GM12878 (cell line): Measurements from ENCODE around the gene DPYSL4. TPM values are rescaled to one million over a fixed set of nuclear protein-coding genes. Genes with fewer than 3 reads are reported as not detected.

Experiments
- ATAC-seq: fragments of 200-7000 bp; cut with Tn5 transposase; 3 replicates; pipeline ENCODE4 v1.9.1; 2020; ENCODE audit warnings: mild to moderate bottlenecking, moderate library complexity
- BruUV-seq: library from RNA; stranded (reverse); fragments of 400-500 nt; replicated peaks from 2 replicates; lab custom pipeline; 2021; lab: Mats Ljungman, UMichigan
- CTCF ChIA-PET: fragments of 300-600 bp; sonication (Branson Sonifier 250); formaldehyde crosslinking; extraction: SDS; loops from one replicate; lab custom pipeline; 2021; ENCODE audit warnings: inconsistent platforms; lab: Yijun Ruan, JAX
- POLR2A ChIA-PET: fragments of 350-600 bp; formaldehyde crosslinking; extraction: SDS; loops from one replicate; lab custom pipeline; 2021; ENCODE audit warnings: inconsistent platforms; lab: Charles Lee
- RAD21 ChIA-PET: fragments of 300-600 bp; sonication (Branson Sonifier 250); formaldehyde crosslinking; loops from one replicate; lab custom pipeline; 2023; ENCODE audit warnings: antibody characterized with exemption; ENCODE audit not compliant: unreplicated experiment; lab: Charles Lee
- SMC1A ChIA-PET: fragments of 300-600 bp; sonication (Branson Sonifier 250); formaldehyde crosslinking; loops from one replicate; lab custom pipeline; 2023; ENCODE audit not compliant: unreplicated experiment, uncharacterized antibody; lab: Charles Lee
- DNase-seq: peaks from one replicate; pipeline ENCODE4 v3.0.0-alpha.2; 2011; ENCODE audit warnings: low read depth, low spot score
- FAIRE-seq: peaks from 3 replicates; lab custom pipeline; 2011; peaks lifted over from hg19 to GRCh38; lab: Jason Lieb, UNC
- H2AFZ ChIP-seq: 2 replicates; pipeline ENCODE4 v1.6.0; 2011; ENCODE audit warnings: low read depth, low read length, control low read depth; ENCODE audit not compliant: control insufficient read depth
- H3K27ac ChIP-seq: 2 replicates; pipeline ENCODE4 v1.5.1; 2011; ENCODE audit warnings: control low read depth; ENCODE audit not compliant: control insufficient read depth, insufficient read depth
- H3K27me3 ChIP-seq, 2 experiments: replicated peaks in 1 of 2; 2 replicates each; pipeline versions ENCODE4 v1.6.0 to v1.6.1; 2011; ENCODE audit warnings: low read length in 1 of 2; ENCODE audit not compliant: control insufficient read depth in 2 of 2, insufficient read depth in 2 of 2
- H3K36me3 ChIP-seq, 2 experiments: 2 replicates each; pipeline ENCODE4 v1.5.1; 2011; ENCODE audit warnings: low read length in 1 of 2; ENCODE audit not compliant: control insufficient read depth in 2 of 2, insufficient read depth in 2 of 2
- H3K4me1 ChIP-seq: 2 replicates; pipeline ENCODE4 v1.6.1; 2011; ENCODE audit warnings: mild to moderate bottlenecking, low read length, moderate library complexity, mixed read lengths; ENCODE audit not compliant: control insufficient read depth, insufficient read depth
- H3K4me2 ChIP-seq: 2 replicates; pipeline ENCODE4 v1.6.0; 2011; ENCODE audit warnings: control low read depth; ENCODE audit not compliant: control insufficient read depth, insufficient read depth
- H3K4me3 ChIP-seq: fragments of 200-600 bp; sonication (generic); 2 replicates; pipeline ENCODE4 v1.5.1; 2016
- H3K79me2 ChIP-seq: 2 replicates; pipeline ENCODE4 v1.6.0; 2011; ENCODE audit warnings: low read length; ENCODE audit not compliant: control insufficient read depth, insufficient read depth
- H3K9ac ChIP-seq: 2 replicates; pipeline ENCODE4 v1.8.0; 2011; ENCODE audit warnings: low read length, control low read depth, mixed read lengths; ENCODE audit not compliant: control insufficient read depth, insufficient read depth
- H3K9me3 ChIP-seq: replicated peaks from 3 replicates; pipeline ENCODE4 v1.5.1; 2011; ENCODE audit warnings: mild to moderate bottlenecking, low read length; ENCODE audit not compliant: control insufficient read depth, insufficient read depth
- H4K20me1 ChIP-seq: 2 replicates; pipeline ENCODE4 v1.6.0; 2011; ENCODE audit not compliant: control insufficient read depth, insufficient read depth
- CREB1 ChIP-seq: IDR thresholded peaks from 2 replicates; pipeline ENCODE4 v1.6.1; 2012; ENCODE audit warnings: low read depth, mild to moderate bottlenecking, inconsistent platforms
- FOXK2 ChIP-seq: fragments of 450-650 bp; IDR thresholded peaks from 2 replicates; pipeline ENCODE4 v1.6.1; 2017; ENCODE audit warnings: mild to moderate bottlenecking, moderate library complexity
- PAX8 ChIP-seq: fragments of 450-650 bp; IDR thresholded peaks from 2 replicates; pipeline ENCODE4 v1.6.1; 2017; ENCODE audit warnings: mild to moderate bottlenecking, moderate library complexity
- RB1 ChIP-seq: fragments of 450-650 bp; formaldehyde crosslinking; IDR thresholded peaks from 2 replicates; pipeline ENCODE4 v1.6.1; 2017; ENCODE audit warnings: mild to moderate bottlenecking, borderline replicate concordance
- RELA ChIP-seq: fragments of 450-650 bp; IDR thresholded peaks from 2 replicates; pipeline ENCODE4 v1.8.0; 2014; ENCODE audit warnings: borderline replicate concordance; ENCODE audit not compliant: partially characterized antibody
- SREBF1 ChIP-seq: IDR thresholded peaks from 2 replicates; pipeline ENCODE4 v1.6.1; 2012; ENCODE audit warnings: mild to moderate bottlenecking, low read length
- WGBS: methylation state at CpG from one replicate; pipeline ENCODE4 v1.1.6; 2016; ENCODE audit warnings: low lambda C conversion rate; ENCODE audit not compliant: insufficient replicate concordance, insufficient coverage; ENCODE audit errors: missing lambda C conversion rate; 5-methylcytosine and 5-hydroxymethylcytosine counted together
- in situ Hi-C: fragments of 300-500 bp; cut with MboI; formaldehyde crosslinking; loops from 9 replicates; pipeline ENCODE4 v1.14.3; 2018; ENCODE audit warnings: mixed read lengths
- intact Hi-C: fragments of 100-400 bp; cut with micrococcal nuclease; formaldehyde crosslinking; loops from one replicate; pipeline ENCODE4 v1.14.2; 2022; ENCODE audit not compliant: unreplicated experiment
- polyA plus RNA-seq, 11 experiments: library from polyadenylated mRNA; depleted of rRNA in 4 of 11; unstranded in 6 of 11; stranded (reverse) in 5 of 11; fragments of >200 nt; fragmentation: Nextera tagmentation in 4 of 11; fragmentation: Illumina TruSeq in 1 of 11; extraction: Ambion mirVana in 4 of 11; extraction: Trizol in 1 of 11; gene quantifications; 1 replicate in 1 of 11; 2 replicates in 10 of 11; pipeline versions ENCODE4 v1.2.1 to v1.2.3, GENCODE V29; 2011 to 2016; ENCODE audit warnings: inconsistent platforms in 2 of 11, missing spikeins in 2 of 11, low read depth in 1 of 11
- total RNA-seq, 4 experiments: library from RNA; depleted of rRNA in 3 of 4; stranded (reverse); fragments of >200 nt in 3 of 4; fragmentation: Illumina TruSeq in 1 of 4; extraction: Trizol in 1 of 4; gene quantifications; 2 replicates each; pipeline versions ENCODE4 v1.2.1 to v1.2.3, GENCODE V29; 2013 to 2021
- TF ChIP-seq, protein P1 (sequence below): fragments of 450-650 bp; IDR thresholded peaks from 2 replicates; pipeline ENCODE4 v1.6.1; 2018; ENCODE audit warnings: borderline replicate concordance, mild to moderate bottlenecking; ENCODE audit not compliant: partially characterized antibody
- TF ChIP-seq, protein P2 (sequence below): fragments of 450-650 bp; IDR thresholded peaks from 2 replicates; pipeline ENCODE4 v1.6.1; 2018; ENCODE audit warnings: mild to moderate bottlenecking, low read depth, moderate library complexity; ENCODE audit not compliant: partially characterized antibody
- TF ChIP-seq, protein P3 (sequence below): fragments of 450-650 bp; formaldehyde crosslinking; IDR thresholded peaks from 2 replicates; pipeline ENCODE4 v1.5.0; 2022; ENCODE audit warnings: mild to moderate bottlenecking, missing genetic modification characterization
- TF ChIP-seq, protein P4 (sequence below): fragments of 450-650 bp; IDR thresholded peaks from 2 replicates; pipeline ENCODE4 v1.6.1; 2014; ENCODE audit warnings: mild to moderate bottlenecking

DPYSL4 gene
- total and polyA plus RNA-seq, 10 of the 15 experiments (the other 5 are each of a cell fraction or from before 2014, with no cell fraction given), result 0.10 to 0.21 TPM; not detected in 8

DNA sequence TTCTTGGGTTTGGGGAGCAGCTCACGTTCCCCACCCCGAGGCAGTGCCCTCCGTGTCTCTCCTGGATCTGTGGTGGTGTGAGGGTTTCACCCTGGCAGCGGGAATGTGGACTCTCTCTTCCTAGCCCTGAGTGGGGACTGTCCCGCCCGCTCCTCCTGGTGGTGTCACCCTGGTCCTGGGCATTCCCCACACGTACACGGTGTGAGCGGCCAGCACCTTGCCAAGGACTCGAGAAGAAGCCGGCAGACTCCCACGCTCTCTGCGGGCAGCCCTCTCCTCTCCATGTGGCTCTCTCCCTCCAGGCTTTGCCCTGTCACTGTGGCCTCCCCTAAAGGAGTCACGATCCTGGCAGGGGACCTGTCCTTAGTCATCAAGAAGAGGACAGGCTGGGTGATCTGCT lies 24.0 kb downstream of the DPYSL4 start (continued):
- TF ChIP-seq, protein P1, sequence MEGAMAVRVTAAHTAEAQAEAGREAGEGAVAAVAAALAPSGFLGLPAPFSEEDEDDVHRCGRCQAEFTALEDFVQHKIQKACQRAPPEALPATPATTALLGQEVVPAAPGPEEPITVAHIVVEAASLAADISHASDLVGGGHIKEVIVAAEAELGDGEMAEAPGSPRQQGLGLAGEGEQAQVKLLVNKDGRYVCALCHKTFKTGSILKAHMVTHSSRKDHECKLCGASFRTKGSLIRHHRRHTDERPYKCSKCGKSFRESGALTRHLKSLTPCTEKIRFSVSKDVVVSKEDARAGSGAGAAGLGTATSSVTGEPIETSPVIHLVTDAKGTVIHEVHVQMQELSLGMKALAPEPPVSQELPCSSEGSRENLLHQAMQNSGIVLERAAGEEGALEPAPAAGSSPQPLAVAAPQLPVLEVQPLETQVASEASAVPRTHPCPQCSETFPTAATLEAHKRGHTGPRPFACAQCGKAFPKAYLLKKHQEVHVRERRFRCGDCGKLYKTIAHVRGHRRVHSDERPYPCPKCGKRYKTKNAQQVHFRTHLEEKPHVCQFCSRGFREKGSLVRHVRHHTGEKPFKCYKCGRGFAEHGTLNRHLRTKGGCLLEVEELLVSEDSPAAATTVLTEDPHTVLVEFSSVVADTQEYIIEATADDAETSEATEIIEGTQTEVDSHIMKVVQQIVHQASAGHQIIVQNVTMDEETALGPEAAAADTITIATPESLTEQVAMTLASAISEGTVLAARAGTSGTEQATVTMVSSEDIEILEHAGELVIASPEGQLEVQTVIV, result no peak
- TF ChIP-seq SREBF1, result no peak
- TF ChIP-seq, all 136 proteins: peak for 0

DNA sequence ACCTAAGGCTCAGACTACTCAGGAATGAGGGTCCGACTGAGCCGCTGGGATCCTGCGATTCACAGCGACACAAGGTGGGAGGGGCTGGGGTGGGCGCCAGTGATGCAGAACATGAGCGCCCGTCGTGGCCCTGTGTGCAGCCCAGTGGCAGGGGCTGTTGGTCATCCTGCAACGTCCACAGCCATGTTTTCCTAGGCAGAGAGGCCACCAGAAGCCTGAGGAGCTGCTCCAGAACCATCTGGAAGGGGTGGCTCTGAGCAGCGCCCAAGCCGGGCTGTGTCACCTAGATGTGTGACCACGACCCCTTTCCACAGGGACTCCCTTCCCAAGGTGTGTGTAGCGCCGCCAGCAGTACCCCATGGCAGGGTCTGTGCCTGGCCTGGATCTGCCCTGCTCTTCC lies 24.5 kb downstream of the DPYSL4 start:
- 71% methylated on average over 14 of the region's 14 CpGs for WGBS
- ATAC-seq (no peak), FAIRE-seq (no peak), DNase-seq (no peak)
- no peaks in the 10 kb centered on the region for H3K36me3 ChIP-seq
- H3K9me3 ChIP-seq, result no peaks in the 10 kb centered on the region; the same call in 2 of the 3 replicates
- H3K4me2 ChIP-seq, result no peak overlapping the region
- H2AFZ ChIP-seq, result no peak overlapping the region
- POLR2A ChIA-PET, result no interaction called here
- no peak overlapping the region for H3K9ac ChIP-seq
- H4K20me1 ChIP-seq, result no peaks in the 10 kb centered on the region
- in situ Hi-C loops, result no loop called here
- H3K79me2 ChIP-seq, result no peaks in the 10 kb centered on the region
- H3K4me3 ChIP-seq, result no peak overlapping the region
- intact Hi-C loops, result no loop called here
- SMC1A ChIA-PET, result no interaction called here
- H3K27ac ChIP-seq, result no peak overlapping the region
- RAD21 ChIA-PET, result no interaction called here
- no TSS peak for BruUV-seq
- no peaks in the 10 kb centered on the region for H3K4me1 ChIP-seq
- no peaks in the 10 kb centered on the region for H3K27me3 ChIP-seq
- CTCF ChIA-PET, result no interaction called here
- TF ChIP-seq SREBF1 (no peak), CREB1 (no peak), RELA (no peak), FOXK2 (no peak), PAX8 (no peak), RB1 (no peak)
- TF ChIP-seq, protein P2, sequence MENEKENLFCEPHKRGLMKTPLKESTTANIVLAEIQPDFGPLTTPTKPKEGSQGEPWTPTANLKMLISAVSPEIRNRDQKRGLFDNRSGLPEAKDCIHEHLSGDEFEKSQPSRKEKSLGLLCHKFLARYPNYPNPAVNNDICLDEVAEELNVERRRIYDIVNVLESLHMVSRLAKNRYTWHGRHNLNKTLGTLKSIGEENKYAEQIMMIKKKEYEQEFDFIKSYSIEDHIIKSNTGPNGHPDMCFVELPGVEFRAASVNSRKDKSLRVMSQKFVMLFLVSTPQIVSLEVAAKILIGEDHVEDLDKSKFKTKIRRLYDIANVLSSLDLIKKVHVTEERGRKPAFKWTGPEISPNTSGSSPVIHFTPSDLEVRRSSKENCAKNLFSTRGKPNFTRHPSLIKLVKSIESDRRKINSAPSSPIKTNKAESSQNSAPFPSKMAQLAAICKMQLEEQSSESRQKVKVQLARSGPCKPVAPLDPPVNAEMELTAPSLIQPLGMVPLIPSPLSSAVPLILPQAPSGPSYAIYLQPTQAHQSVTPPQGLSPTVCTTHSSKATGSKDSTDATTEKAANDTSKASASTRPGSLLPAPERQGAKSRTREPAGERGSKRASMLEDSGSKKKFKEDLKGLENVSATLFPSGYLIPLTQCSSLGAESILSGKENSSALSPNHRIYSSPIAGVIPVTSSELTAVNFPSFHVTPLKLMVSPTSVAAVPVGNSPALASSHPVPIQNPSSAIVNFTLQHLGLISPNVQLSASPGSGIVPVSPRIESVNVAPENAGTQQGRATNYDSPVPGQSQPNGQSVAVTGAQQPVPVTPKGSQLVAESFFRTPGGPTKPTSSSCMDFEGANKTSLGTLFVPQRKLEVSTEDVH, result no peak
- TF ChIP-seq, protein P3, sequence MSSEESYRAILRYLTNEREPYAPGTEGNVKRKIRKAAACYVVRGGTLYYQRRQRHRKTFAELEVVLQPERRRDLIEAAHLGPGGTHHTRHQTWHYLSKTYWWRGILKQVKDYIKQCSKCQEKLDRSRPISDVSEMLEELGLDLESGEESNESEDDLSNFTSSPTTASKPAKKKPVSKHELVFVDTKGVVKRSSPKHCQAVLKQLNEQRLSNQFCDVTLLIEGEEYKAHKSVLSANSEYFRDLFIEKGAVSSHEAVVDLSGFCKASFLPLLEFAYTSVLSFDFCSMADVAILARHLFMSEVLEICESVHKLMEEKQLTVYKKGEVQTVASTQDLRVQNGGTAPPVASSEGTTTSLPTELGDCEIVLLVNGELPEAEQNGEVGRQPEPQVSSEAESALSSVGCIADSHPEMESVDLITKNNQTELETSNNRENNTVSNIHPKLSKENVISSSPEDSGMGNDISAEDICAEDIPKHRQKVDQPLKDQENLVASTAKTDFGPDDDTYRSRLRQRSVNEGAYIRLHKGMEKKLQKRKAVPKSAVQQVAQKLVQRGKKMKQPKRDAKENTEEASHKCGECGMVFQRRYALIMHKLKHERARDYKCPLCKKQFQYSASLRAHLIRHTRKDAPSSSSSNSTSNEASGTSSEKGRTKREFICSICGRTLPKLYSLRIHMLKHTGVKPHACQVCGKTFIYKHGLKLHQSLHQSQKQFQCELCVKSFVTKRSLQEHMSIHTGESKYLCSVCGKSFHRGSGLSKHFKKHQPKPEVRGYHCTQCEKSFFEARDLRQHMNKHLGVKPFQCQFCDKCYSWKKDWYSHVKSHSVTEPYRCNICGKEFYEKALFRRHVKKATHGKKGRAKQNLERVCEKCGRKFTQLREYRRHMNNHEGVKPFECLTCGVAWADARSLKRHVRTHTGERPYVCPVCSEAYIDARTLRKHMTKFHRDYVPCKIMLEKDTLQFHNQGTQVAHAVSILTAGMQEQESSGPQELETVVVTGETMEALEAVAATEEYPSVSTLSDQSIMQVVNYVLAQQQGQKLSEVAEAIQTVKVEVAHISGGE, result no peak
- TF ChIP-seq, protein P4, sequence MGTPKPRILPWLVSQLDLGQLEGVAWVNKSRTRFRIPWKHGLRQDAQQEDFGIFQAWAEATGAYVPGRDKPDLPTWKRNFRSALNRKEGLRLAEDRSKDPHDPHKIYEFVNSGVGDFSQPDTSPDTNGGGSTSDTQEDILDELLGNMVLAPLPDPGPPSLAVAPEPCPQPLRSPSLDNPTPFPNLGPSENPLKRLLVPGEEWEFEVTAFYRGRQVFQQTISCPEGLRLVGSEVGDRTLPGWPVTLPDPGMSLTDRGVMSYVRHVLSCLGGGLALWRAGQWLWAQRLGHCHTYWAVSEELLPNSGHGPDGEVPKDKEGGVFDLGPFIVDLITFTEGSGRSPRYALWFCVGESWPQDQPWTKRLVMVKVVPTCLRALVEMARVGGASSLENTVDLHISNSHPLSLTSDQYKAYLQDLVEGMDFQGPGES, result no peak
